Measurements from ENCODE around the gene SH2D1B. TPM values are rescaled to one million over a fixed set of nuclear protein-coding genes. Genes with fewer than 3 reads are reported as not detected.

SH2D1B gene
- total RNA-seq, 2 experiments from 2014 or later, result not detected

DNA sequence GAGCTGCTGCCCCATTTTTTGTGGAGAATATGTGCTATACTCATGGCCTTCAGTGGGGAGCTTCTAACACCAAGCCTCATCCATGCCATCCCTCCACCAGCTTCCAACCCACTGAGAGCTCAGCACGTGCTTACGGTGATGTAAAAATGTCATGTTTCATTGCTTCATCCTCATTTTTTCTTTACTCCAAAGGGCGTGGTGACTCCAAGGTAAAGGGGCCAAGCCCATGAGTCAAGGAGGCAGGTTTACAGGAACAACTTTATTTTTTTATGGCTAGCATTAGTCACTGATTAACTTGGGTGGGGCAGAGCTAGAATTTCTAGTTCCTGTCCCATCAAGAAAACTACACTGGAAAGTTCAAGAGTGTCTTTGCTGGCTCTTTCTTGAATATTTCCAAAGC lies 30.6 kb downstream of the SH2D1B start, which contains the start of gene C1orf226:
Gene C1orf226 (plus strand): TSS at position 346 of the 400 bp plus-strand sequence. CDS start 174 bp downstream, outside the sequence.
- Mint-ChIP-seq H3K9me3 (no peaks in the 10 kb centered on the region), H3K27ac (no peak within 1 kb of the TSS), H3K4me1 (ENCODE audit: low read depth) (no peaks in the 10 kb centered on the region), H3K4me3 (no peak within 1 kb of the TSS), H3K36me3 (ENCODE audit: low read depth) (no peaks in the 10 kb centered on the region), H3K27me3 (no peaks in the 10 kb centered on the region)
- ATAC-seq, result no peak
- POLR2A ChIA-PET, result no interaction called here
- TF ChIP-seq, protein P1, sequence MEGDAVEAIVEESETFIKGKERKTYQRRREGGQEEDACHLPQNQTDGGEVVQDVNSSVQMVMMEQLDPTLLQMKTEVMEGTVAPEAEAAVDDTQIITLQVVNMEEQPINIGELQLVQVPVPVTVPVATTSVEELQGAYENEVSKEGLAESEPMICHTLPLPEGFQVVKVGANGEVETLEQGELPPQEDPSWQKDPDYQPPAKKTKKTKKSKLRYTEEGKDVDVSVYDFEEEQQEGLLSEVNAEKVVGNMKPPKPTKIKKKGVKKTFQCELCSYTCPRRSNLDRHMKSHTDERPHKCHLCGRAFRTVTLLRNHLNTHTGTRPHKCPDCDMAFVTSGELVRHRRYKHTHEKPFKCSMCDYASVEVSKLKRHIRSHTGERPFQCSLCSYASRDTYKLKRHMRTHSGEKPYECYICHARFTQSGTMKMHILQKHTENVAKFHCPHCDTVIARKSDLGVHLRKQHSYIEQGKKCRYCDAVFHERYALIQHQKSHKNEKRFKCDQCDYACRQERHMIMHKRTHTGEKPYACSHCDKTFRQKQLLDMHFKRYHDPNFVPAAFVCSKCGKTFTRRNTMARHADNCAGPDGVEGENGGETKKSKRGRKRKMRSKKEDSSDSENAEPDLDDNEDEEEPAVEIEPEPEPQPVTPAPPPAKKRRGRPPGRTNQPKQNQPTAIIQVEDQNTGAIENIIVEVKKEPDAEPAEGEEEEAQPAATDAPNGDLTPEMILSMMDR (IDR thresholded peaks at IDR 0.05), result no peak
- DNase-seq, result no peak
- CTCF ChIA-PET, result interaction anchor here (0.7 to 1.3 kb wide), 3 partner anchors 10 to 325 kb away, joined by 3 to 5 read pairs (median 4); no protein-coding TSS in a partner anchor
- intact Hi-C loops (cut with micrococcal nuclease), result no loop called here

DNA sequence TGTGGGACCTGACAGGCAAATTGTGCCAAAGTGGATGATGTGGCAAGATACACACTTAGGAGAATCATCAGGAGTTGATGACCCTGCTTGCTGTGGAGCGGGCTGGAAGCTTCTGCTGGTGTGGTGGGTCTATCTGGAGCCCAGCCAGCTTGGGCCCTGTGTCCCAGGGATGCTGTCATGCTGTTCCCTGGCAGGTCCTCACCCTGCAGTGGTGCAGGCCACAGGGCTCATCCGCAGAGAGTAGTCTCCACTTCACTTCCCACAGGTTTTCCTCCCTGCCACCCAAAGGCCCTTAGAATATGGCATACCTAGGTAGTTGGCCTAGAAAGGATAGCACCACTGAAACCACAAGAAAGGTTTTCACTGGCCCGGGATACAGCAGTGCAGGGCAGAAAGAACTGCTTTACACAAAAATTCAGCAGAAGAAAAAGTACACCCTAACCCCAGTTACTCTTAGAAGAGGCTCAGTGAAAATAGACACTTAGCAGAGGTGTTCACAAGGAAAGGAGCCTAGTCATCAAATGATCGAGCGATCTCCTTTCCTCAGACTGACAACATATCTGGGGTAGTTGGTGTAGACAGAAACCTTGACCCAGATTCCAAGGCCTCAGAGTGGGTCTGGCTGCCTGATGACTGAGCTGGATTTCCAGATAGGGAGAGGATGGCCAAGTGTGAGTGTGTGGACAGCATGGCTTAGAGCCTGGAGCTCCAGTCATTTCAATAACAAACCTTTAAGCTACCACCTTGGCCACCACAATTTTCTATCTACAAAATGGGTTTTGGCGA lies 31.7 kb downstream of the SH2D1B start:
- intact Hi-C loops (cut with micrococcal nuclease), result no loop called here
- Mint-ChIP-seq H3K4me1 (ENCODE audit: low read depth) (no peaks in the 10 kb centered on the region), H3K4me3 (no peak overlapping the region), H3K9me3 (no peaks in the 10 kb centered on the region), H3K36me3 (ENCODE audit: low read depth) (no peaks in the 10 kb centered on the region), H3K27ac (no peak overlapping the region), H3K27me3 (no peaks in the 10 kb centered on the region)
- no peak for ATAC-seq
- DNase-seq, result no peak
- POLR2A ChIA-PET, result no interaction called here
- CTCF ChIA-PET, result interaction anchor here (0.7 to 1.3 kb wide), 2 partner anchors 11 to 324 kb away, joined by 4 to 5 read pairs; no protein-coding TSS in a partner anchor
- TF ChIP-seq, protein P1 (IDR thresholded peaks at IDR 0.05), result no peak

DNA sequence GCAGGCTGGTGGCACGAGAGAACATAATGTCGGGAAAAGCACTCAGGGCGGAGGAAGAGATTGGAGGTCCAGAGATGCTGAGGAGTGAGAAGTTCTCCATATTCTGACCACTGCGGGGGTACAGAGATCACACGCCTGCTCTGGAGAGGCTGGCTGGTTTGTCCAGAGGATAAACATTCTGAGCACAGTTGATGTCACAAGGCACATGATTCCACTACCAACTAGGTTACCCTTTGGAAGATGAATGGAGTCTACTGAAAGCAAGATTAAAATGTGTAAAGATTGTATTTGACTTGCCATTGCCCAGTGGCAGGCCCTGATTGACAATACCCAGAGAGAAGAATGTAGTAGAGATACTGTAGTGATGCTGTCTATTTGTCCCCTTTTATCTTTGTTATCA lies 35.2 kb downstream of the SH2D1B start, which contains the start of gene SPATA46:
Gene SPATA46 (minus strand): TSS at position 164 of the 400 bp plus-strand sequence. CDS start 64 bp downstream, at position 100.
- no peak for DNase-seq
- H3K4me1 Mint-ChIP-seq (ENCODE audit: low read depth), result no peaks in the 10 kb centered on the region
- no peaks in the 10 kb centered on the region for H3K36me3 Mint-ChIP-seq (ENCODE audit: low read depth)
- TF ChIP-seq, protein P1 (IDR thresholded peaks at IDR 0.05), result no peak
- CTCF ChIA-PET, result no interaction called here
- intact Hi-C loops (cut with micrococcal nuclease), result no loop called here
- H3K27me3 Mint-ChIP-seq, result no peaks in the 10 kb centered on the region
- H3K4me3 Mint-ChIP-seq, result no peak within 1 kb of the TSS
- POLR2A ChIA-PET, result interaction anchor here (0.6 to 0.8 kb wide), 2 partner anchors 14 to 19 kb away, joined by 3 read pairs; no protein-coding TSS in a partner anchor
- H3K27ac Mint-ChIP-seq, result no peak within 1 kb of the TSS
- H3K9me3 Mint-ChIP-seq, result no peaks in the 10 kb centered on the region
- ATAC-seq, result no peak

DNA sequence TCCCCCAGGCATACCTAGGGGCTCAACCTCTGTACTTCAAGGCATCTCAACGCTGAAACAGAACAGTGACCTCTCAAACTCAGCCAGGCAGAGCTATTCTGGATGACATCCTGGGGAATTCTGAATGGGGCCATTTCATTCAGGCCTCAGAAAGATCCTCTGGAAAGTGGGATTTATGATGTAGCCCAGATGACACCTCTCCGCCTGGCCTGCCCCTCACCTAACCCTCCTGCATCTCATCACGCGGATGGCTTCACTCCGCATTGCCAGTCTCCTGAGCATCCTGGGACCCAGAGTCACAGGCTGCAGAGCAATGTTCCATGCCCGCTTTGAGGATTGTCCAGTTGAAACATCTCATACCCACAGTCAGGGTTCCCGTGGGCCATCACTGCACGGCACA lies 36.5 kb downstream of the SH2D1B start:
- Mint-ChIP-seq H3K9me3 (no peaks in the 10 kb centered on the region), H3K36me3 (ENCODE audit: low read depth) (no peaks in the 10 kb centered on the region), H3K4me1 (ENCODE audit: low read depth) (no peaks in the 10 kb centered on the region), H3K27me3 (no peaks in the 10 kb centered on the region), H3K4me3 (no peak overlapping the region), H3K27ac (no peak overlapping the region)
- ChIA-PET CTCF (no interaction called here), POLR2A (no interaction called here)
- ATAC-seq (no peak), DNase-seq (no peak)
- TF ChIP-seq, protein P1 (IDR thresholded peaks at IDR 0.05), result no peak
- intact Hi-C loops (cut with micrococcal nuclease), result no loop called here

DNA sequence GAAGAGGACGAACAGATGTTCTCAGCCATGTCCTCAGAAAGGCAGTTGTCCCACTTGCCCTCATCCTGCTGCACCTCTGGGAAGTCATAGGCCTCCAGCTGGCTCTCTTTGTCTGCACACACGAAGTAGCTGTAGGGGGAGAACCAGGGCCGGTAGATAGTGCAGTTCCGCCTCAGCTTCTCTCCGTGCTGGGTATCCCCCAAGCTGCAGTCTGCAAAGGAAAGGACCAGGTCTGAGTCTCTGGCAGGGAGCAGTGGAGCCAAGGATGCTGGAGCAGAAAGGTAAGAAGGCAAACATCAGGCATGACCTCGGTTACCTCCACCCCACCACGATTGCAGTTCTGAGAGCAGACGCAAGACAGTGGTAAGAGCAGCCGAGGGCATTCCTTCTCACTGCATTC lies 37.5 kb downstream of the SH2D1B start:
- Mint-ChIP-seq H3K27ac (no peak overlapping the region), H3K27me3 (no peaks in the 10 kb centered on the region), H3K9me3 (no peaks in the 10 kb centered on the region), H3K36me3 (ENCODE audit: low read depth) (no peaks in the 10 kb centered on the region), H3K4me3 (no peak overlapping the region), H3K4me1 (ENCODE audit: low read depth) (no peaks in the 10 kb centered on the region)
- DNase-seq (no peak), ATAC-seq (no peak)
- ChIA-PET POLR2A (no interaction called here), CTCF (no interaction called here)
- intact Hi-C loops (cut with micrococcal nuclease), result no loop called here
- TF ChIP-seq, protein P1 (IDR thresholded peaks at IDR 0.05), result no peak
